Colonic mucosa (tissue), 4 donors: ENCODE measurements around the gene NTN4. TPM values are rescaled to one million over a fixed set of nuclear protein-coding genes. Genes with fewer than 3 reads are reported as not detected.

ENCODE experiments used
- DNase-seq: peaks from one replicate; pipeline ENCODE4 v3.0.0-alpha.2; 2020
- H3K27ac ChIP-seq: fragments of 200-600 bp; one replicate; pipeline ENCODE4 v1.8.0; 2021
- H3K27me3 ChIP-seq: fragments of 200-600 bp; one replicate; pipeline ENCODE4 v1.8.0; 2021
- H3K36me3 ChIP-seq: fragments of 200-600 bp; one replicate; pipeline ENCODE4 v1.8.0; 2021
- H3K4me1 ChIP-seq: fragments of 200-600 bp; one replicate; pipeline ENCODE4 v1.8.0; 2021; ENCODE audit warnings: mild to moderate bottlenecking
- H3K4me3 ChIP-seq: fragments of 200-600 bp; one replicate; pipeline ENCODE4 v1.8.0; 2021
- H3K9ac ChIP-seq, 2 donors: one replicate each; pipeline ENCODE4 v1.7.0; 2013; ENCODE audit warnings: control low read depth in 2 of 2, low read depth in 2 of 2, low read length in 2 of 2
- H3K9me3 ChIP-seq: fragments of 200-600 bp; one replicate; pipeline ENCODE4 v1.8.0; 2021
- intact Hi-C: fragments of 100-400 bp; cut with DNase I; formaldehyde crosslinking; loops from one replicate; pipeline ENCODE4 v1.14.1; 2022
- total RNA-seq, 2 donors: library from RNA; stranded (reverse); fragmentation: NEBNext Ultra II Directional in 1 of 2; extraction: Animal tissue kit (Norgen Biotek cat#: 25700) in 1 of 2; gene quantifications; one replicate each; pipeline ENCODE4 v1.2.1, GENCODE V29; 2021
- TF ChIP-seq, protein P1 (sequence below): fragments of 200-600 bp; IDR thresholded peaks from one replicate; pipeline ENCODE4 v1.8.0; 2022; ENCODE audit warnings: antibody characterized with exemption, mild to moderate bottlenecking
- donor health status: healthy.
- donor health status: DM: no; HTN: no; CAD: no.
- donor health status: DM: no; HTN: no; CAD: no.

The NTN4 gene
- total RNA-seq, 2 donors from 2014 or later, result 12.4 to 16.8 TPM

DNA sequence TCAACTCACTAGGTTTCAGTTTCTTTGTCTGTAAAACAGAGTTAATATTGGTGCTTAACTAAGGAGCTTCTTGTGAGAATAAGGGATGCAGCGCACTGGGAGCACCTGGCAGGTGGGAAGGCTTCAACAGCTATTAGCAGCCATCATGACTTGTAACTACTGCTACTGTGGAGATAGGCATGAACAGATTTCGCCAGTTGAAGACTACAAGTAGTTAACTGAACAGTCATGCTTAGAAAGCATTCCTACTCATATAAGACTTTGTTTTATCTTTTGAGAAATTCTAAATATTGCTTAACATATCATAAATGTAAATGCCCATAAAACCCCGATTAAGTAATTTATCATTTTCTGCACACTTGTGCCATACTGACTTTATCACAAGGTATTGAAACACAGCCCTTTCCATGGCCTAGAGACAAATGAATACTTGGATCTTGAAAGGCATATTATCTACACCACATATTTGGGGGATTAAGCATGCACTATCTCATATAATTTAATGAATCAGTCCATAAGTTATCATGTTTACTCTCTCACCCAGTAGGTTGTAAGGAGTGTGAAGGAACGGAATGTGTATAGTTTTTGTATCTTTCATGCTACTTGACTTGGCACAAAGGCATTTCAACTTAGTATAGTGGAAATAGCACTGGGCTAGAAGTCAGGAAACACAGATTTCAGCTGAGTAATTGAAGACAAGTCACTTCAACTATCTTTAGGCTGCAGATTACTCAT lies 16.1 kb downstream of the NTN4 start:
- no peak overlapping the region for H3K4me3 ChIP-seq
- DNase-seq, result no peak
- H3K36me3 ChIP-seq, result no peaks in the 10 kb centered on the region
- TF ChIP-seq, protein P1, sequence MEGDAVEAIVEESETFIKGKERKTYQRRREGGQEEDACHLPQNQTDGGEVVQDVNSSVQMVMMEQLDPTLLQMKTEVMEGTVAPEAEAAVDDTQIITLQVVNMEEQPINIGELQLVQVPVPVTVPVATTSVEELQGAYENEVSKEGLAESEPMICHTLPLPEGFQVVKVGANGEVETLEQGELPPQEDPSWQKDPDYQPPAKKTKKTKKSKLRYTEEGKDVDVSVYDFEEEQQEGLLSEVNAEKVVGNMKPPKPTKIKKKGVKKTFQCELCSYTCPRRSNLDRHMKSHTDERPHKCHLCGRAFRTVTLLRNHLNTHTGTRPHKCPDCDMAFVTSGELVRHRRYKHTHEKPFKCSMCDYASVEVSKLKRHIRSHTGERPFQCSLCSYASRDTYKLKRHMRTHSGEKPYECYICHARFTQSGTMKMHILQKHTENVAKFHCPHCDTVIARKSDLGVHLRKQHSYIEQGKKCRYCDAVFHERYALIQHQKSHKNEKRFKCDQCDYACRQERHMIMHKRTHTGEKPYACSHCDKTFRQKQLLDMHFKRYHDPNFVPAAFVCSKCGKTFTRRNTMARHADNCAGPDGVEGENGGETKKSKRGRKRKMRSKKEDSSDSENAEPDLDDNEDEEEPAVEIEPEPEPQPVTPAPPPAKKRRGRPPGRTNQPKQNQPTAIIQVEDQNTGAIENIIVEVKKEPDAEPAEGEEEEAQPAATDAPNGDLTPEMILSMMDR, result no peak
- H3K4me1 ChIP-seq, result no peaks in the 10 kb centered on the region
- H3K27ac ChIP-seq, result no peak overlapping the region
- no peak overlapping the region for H3K9ac ChIP-seq
- intact Hi-C loops, result no loop called here
- H3K9me3 ChIP-seq, result no peaks in the 10 kb centered on the region
- no peaks in the 10 kb centered on the region for H3K27me3 ChIP-seq

DNA sequence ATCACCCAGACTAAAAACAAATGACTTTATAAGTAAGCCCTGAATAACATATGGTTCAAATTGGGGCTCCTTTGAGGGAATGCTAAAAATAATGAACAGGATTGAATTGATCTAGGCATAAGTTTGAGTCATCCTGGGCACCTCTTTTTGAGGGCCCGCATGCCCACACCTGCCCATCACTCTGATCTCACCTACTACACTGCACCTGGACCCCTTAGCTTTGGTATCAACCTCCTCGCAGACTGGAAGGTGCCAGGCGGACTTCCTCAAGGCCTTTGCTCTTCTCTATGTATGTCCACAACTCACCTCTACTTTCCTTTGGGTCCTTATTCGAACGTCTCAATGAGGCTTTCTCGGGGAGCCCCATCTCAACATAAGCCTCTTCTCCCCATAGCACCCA lies 17.2 kb downstream of the NTN4 start:
- H3K36me3 ChIP-seq, result no peaks in the 10 kb centered on the region
- intact Hi-C loops, result no loop called here
- TF ChIP-seq, protein P1, result no peak

DNA sequence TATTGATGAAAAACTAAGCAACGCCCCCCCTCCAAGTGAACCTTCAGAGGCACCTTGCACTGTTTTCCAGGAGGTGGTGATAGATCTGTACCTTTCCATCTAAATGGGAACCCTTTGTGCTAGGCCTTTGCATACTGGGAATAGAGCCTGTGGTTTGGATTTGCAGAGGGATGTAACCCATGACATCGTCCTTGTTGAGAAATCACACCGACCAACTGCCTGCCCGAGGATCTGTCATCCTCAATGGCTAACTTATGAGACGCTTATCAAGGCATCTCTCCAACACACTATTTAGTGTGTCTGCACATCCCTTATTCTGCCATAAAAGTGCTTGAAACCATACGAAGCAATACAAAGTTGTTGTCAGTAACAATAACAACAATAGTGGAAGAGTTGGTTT lies 22.9 kb downstream of the NTN4 start:
- H3K27me3 ChIP-seq, result no peaks in the 10 kb centered on the region
- intact Hi-C loops, result no loop called here

More for the DNA sequence above, 17.2 kb downstream of the NTN4 start:
- H3K4me3 ChIP-seq, result no peak overlapping the region
- DNase-seq, result no peak
- no peaks in the 10 kb centered on the region for H3K4me1 ChIP-seq
- no peaks in the 10 kb centered on the region for H3K27me3 ChIP-seq
- no peak overlapping the region for H3K9ac ChIP-seq
- no peaks in the 10 kb centered on the region for H3K9me3 ChIP-seq
- H3K27ac ChIP-seq, result no peak overlapping the region

DNA sequence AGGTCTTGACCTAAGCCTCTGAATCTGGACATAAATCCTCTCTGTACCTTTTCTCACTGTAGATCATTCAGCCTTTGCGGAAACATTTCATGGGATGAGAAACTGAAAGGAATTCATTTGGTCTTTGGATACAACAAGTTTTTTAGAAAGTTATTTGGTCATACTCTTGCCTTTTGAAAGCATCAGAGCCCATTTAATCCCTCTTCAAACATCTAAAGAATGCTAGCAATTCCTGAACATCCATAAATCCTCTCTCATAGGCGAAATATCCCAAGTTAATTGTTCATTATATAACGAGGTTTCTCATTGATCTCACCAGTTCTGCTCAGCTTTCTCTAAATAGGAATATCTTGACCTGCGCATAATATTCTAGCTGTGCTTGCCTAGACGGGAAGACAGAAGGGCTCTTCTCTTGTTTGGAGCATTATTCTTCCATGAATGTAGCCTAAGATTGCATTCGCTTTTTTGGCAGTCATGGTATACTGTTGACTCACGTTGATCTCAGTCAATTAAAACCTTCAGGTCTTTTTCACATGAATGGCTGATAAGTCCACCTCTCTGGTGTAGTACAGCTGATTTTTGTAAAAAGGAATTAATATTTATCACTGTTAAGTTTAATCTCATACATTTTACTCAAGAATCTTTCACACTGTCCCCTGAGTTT lies 24.1 kb downstream of the NTN4 start:
- Histone ChIP-seq H3K27ac (no peak overlapping the region), H3K36me3 (no peaks in the 10 kb centered on the region), H3K4me3 (no peak overlapping the region), H3K9ac (no peak overlapping the region), H3K9me3 (no peaks in the 10 kb centered on the region), H3K4me1 (no peaks in the 10 kb centered on the region), H3K27me3 (no peaks in the 10 kb centered on the region)
- TF ChIP-seq, protein P1, result no peak
- DNase-seq, result no peak
- intact Hi-C loops, result no loop called here

More for the DNA sequence above, 22.9 kb downstream of the NTN4 start:
- H3K9me3 ChIP-seq, result no peaks in the 10 kb centered on the region
- H3K4me3 ChIP-seq, result no peak overlapping the region
- H3K27ac ChIP-seq, result no peak overlapping the region
- DNase-seq, result no peak
- no peak overlapping the region for H3K9ac ChIP-seq
- TF ChIP-seq, protein P1, result no peak
- no peaks in the 10 kb centered on the region for H3K4me1 ChIP-seq
- H3K36me3 ChIP-seq, result no peaks in the 10 kb centered on the region

DNA sequence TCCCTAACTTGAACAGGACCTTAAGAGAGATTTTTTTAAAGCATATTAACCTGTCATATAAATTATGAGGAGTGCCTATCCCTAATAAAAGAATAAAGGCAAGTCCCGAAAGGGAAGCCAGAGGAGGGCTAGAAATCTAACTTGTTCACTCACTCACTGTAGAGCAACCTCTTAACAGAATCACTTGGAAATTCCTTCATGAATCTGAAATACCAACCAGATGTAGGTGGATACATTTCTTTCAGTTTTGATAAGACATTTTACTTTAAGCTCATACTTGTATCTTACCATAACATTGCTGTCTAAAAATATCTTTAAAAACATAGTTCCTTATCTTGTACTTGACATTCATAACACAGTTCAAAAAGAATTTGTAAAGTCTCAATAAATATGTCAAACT lies 25.7 kb downstream of the NTN4 start:
- intact Hi-C loops, result no loop called here
- H3K36me3 ChIP-seq, result no peaks in the 10 kb centered on the region
- no peaks in the 10 kb centered on the region for H3K27me3 ChIP-seq
- H3K9me3 ChIP-seq, result no peaks in the 10 kb centered on the region
- H3K4me1 ChIP-seq, result no peaks in the 10 kb centered on the region
- TF ChIP-seq, protein P1, result no peak
- no peak overlapping the region for H3K9ac ChIP-seq
- H3K27ac ChIP-seq, result no peak overlapping the region
- no peak for DNase-seq
- H3K4me3 ChIP-seq, result no peak overlapping the region
